HepG2 (cell line): Measurements from ENCODE around the gene C16orf87. TPM values are rescaled to one million over a fixed set of nuclear protein-coding genes. Genes with fewer than 3 reads are reported as not detected.

ENCODE experiments used
- ATAC-seq: fragments of 200-7000 bp; cut with Tn5 transposase; 3 replicates; pipeline ENCODE4 v1.9.1; 2020; ENCODE audit warnings: mild to moderate bottlenecking, moderate library complexity
- BruUV-seq: library from RNA; stranded (reverse); fragments of 400-500 nt; replicated peaks from 2 replicates; lab custom pipeline; 2021; lab: Mats Ljungman, UMichigan
- CTCF ChIA-PET: fragments of 300-600 bp; formaldehyde crosslinking; extraction: SDS; loops from one replicate; lab custom pipeline; 2021; ENCODE audit warnings: low total read pairs, inconsistent platforms, low intra/inter-chr PET ratio; lab: Yijun Ruan, JAX
- POLR2A ChIA-PET: fragments of 350-600 bp; sonication (Branson Sonifier 250); formaldehyde crosslinking; loops from one replicate; lab custom pipeline; 2020; ENCODE audit warnings: antibody characterized with exemption, inconsistent platforms; lab: Yijun Ruan, JAX
- DNase-seq: peaks from one replicate; pipeline ENCODE4 v3.0.0-alpha.2; 2015; ENCODE audit warnings: low spot score
- FAIRE-seq: peaks from 3 replicates; lab custom pipeline; 2011; peaks lifted over from hg19 to GRCh38; lab: Jason Lieb, UNC
- H2AFZ ChIP-seq: one replicate; pipeline ENCODE4 v1.6.1; 2011; ENCODE audit warnings: low read length, inconsistent platforms
- H3K27ac ChIP-seq: fragments of 300-600 bp; 3 replicates; pipeline ENCODE4 v1.8.0; 2011; ENCODE audit warnings: mixed run types, mild to moderate bottlenecking, mixed read lengths, low read length, inconsistent platforms; ENCODE audit not compliant: insufficient read depth; ENCODE audit errors: extremely low read length
- H3K27me3 ChIP-seq, 2 experiments: fragments of 200-600 bp in 1 of 2; 2 replicates in 1 of 2; 3 replicates in 1 of 2; pipeline versions ENCODE4 v1.6.0 to v1.8.0; 2011; ENCODE audit warnings: low read length in 2 of 2, mild to moderate bottlenecking in 2 of 2, moderate library complexity in 2 of 2, inconsistent platforms in 1 of 2; ENCODE audit not compliant: insufficient read depth in 2 of 2, control insufficient read depth in 1 of 2
- H3K36me3 ChIP-seq, 2 experiments: fragments of 200-600 bp in 1 of 2; replicated peaks in 1 of 2; 2 replicates in 1 of 2; 3 replicates in 1 of 2; pipeline versions ENCODE4 v1.5.1 to v1.8.0; 2011; ENCODE audit warnings: low read length in 2 of 2, inconsistent platforms in 1 of 2; ENCODE audit not compliant: insufficient read depth in 2 of 2, control insufficient read depth in 1 of 2
- H3K4me1 ChIP-seq: 2 replicates; pipeline ENCODE4 v1.5.1; 2012; ENCODE audit warnings: low read length, inconsistent platforms; ENCODE audit not compliant: insufficient read depth
- H3K4me2 ChIP-seq: 2 replicates; pipeline ENCODE4 v1.6.0; 2011; ENCODE audit warnings: low read depth, low read length, inconsistent platforms
- H3K4me3 ChIP-seq, 3 experiments: fragments of 200-600 bp in 1 of 3; sonication (generic), shearing (Covaris generic) in 1 of 3; replicated peaks in 1 of 3; 2 replicates each; pipeline ENCODE4 v1.5.1; 2011 to 2016; ENCODE audit warnings: low read length in 3 of 3, inconsistent platforms in 2 of 3, low read depth in 2 of 3, mild to moderate bottlenecking in 2 of 3, control low read depth in 1 of 3, mixed read lengths in 1 of 3; ENCODE audit not compliant: insufficient read depth in 1 of 3
- H3K79me2 ChIP-seq: one replicate; pipeline ENCODE4 v1.6.1; 2011; ENCODE audit warnings: low read length, inconsistent platforms; ENCODE audit not compliant: insufficient read depth
- H3K9ac ChIP-seq: 2 replicates; pipeline ENCODE4 v1.6.0; 2011; ENCODE audit warnings: mild to moderate bottlenecking, low read depth, low read length, inconsistent platforms; ENCODE audit not compliant: insufficient read depth
- H3K9me3 ChIP-seq: 2 replicates; pipeline ENCODE4 v1.5.1; 2012; ENCODE audit warnings: mild to moderate bottlenecking, low read length
- H4K20me1 ChIP-seq: 2 replicates; pipeline ENCODE4 v1.6.0; 2011; ENCODE audit warnings: inconsistent platforms, mild to moderate bottlenecking, low read length, moderate library complexity; ENCODE audit not compliant: insufficient read depth
- FOSL1 ChIP-seq: sonication (generic); formaldehyde crosslinking; IDR thresholded peaks from 2 replicates; pipeline ENCODE4 v1.9.0; 2021; ENCODE audit warnings: missing genetic modification reagents, borderline replicate concordance
- GATA4 ChIP-seq: sonication (generic); IDR thresholded peaks from 2 replicates; pipeline ENCODE4 v1.6.1; 2016; ENCODE audit warnings: antibody characterized with exemption, low read depth, borderline replicate concordance
- JUND ChIP-seq: sonication (generic); formaldehyde crosslinking; IDR thresholded peaks from 2 replicates; pipeline ENCODE4 v1.8.0; 2022; ENCODE audit warnings: mild to moderate bottlenecking, missing genetic modification reagents
- NPAS2 ChIP-seq: sonication (generic); formaldehyde crosslinking; IDR thresholded peaks from 2 replicates; pipeline ENCODE4 v1.8.0; 2022; ENCODE audit warnings: mild to moderate bottlenecking, missing genetic modification reagents, borderline replicate concordance
- THAP11 ChIP-seq: IDR thresholded peaks from 2 replicates; pipeline ENCODE4 v1.6.1; 2016; ENCODE audit warnings: missing biosample characterization, missing genetic modification reagents
- ZFP36L2 ChIP-seq: sonication (generic); formaldehyde crosslinking; IDR thresholded peaks from 2 replicates; pipeline ENCODE4 v1.4.0; 2020; ENCODE audit warnings: missing genetic modification reagents
- ZNF629 ChIP-seq: sonication (generic); formaldehyde crosslinking; conservative IDR thresholded peaks from 2 replicates; pipeline ENCODE4 v1.5.0; 2020; ENCODE audit warnings: missing genetic modification reagents
- WGBS: methylation state at CpG from one replicate; pipeline ENCODE4 v1.1.6; 2017; ENCODE audit warnings: low lambda C conversion rate; 5-methylcytosine and 5-hydroxymethylcytosine counted together
- in situ Hi-C: cut with HindIII; loops from 2 replicates; pipeline ENCODE4 v1.10.0; 2017; ENCODE audit warnings: low pct_unique_long_range_greater_than_20kb; ENCODE audit not compliant: extremely low pct_ligation_motif_present
- intact Hi-C: fragments of 100-400 bp; cut with micrococcal nuclease; formaldehyde crosslinking; loops from one replicate; pipeline ENCODE4 v1.10.0; 2022; ENCODE audit not compliant: unreplicated experiment
- polyA plus RNA-seq, 8 experiments: library from polyadenylated mRNA; depleted of rRNA in 3 of 8; stranded (reverse) in 7 of 8; unstranded in 1 of 8; fragments of >200 nt; fragmentation: Illumina TruSeq in 4 of 8; extraction: Trizol in 4 of 8; gene quantifications; 2 replicates each; pipeline versions ENCODE4 v1.2.1 to v1.2.3, GENCODE V29; 2011 to 2016; ENCODE audit warnings: low read depth in 4 of 8, missing spikeins in 1 of 8, mixed read lengths in 1 of 8; ENCODE audit not compliant: insufficient read depth in 1 of 8
- total RNA-seq, 5 experiments: library from RNA; depleted of rRNA; stranded (reverse); fragments of >200 nt; fragmentation: Illumina TruSeq; extraction: Trizol; gene quantifications; 2 replicates each; pipeline ENCODE4 v1.2.3, GENCODE V29; 2016; ENCODE audit warnings: low read depth in 1 of 5
- TF ChIP-seq, protein P1 (sequence below): IDR thresholded peaks from 2 replicates; pipeline ENCODE4 v1.6.1; 2016; ENCODE audit warnings: low read depth
- TF ChIP-seq, protein P2 (sequence below): IDR thresholded peaks from 2 replicates; pipeline ENCODE4 v1.6.1; 2016; ENCODE audit warnings: low read depth, control low read depth
- TF ChIP-seq, protein P3 (sequence below): IDR thresholded peaks from 2 replicates; pipeline ENCODE4 v1.6.1; 2012; ENCODE audit warnings: low read depth, low read length, improper control_type of control experiment

C16orf87 gene
- total and polyA plus RNA-seq, 2 of the 13 experiments (the other 11 are each of a cell fraction or from before 2014, with no cell fraction given) = 8.6 to 19.5 TPM

DNA sequence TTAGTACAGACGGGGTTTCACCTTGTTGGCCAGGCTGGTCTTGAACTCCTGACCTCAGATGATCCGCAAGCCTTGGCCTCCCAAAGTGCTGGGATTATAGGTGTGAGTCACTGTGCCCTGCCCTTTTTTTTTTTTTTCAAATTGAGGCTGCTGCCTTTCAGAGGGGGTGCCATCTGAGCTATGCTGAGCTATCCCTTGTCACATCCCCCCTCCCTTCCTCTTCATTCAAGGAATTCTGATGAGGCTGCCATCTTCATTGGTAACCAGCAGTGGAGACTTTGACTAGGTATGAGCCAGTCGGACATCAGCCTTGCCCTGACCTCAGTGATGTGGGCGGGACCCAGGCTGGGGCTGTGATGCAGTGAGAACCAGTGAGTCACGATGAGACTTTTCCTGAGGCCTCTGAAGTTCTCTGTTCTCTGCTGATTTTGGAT lies 28.8 kb upstream of the C16orf87 start (continued):
- TF ChIP-seq THAP11 (CRISPR knock-in tag) (peak; percentile 27; the same call in 1 of the 2 replicates), JUND (CRISPR knock-in tag) (no peak)

DNA sequence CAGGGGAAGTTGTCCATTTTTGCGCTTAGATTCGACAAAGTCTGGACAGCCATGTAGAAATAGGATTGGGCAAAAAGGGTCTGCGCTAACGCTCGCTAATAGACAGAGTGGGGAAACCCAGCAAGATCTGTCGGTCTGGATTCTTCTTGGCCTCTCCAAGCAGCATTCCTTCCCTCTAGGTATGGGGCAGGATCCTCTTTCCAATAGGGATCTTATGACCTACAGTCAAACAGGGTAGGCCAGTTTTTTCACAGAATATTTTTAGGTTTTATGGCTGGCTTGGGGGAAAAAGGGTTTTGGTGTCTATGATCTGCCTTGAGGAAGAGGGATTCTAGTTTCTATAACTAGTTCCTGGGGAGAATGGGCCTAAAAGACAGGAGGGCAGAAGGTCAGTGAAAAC lies 27.2 kb upstream of the C16orf87 start:
- in situ Hi-C loops (loop anchor here (5.0 kb wide), 1 partner anchor 49 kb away; no protein-coding TSS in a partner anchor), intact Hi-C loops (no loop called here)
- DNase-seq (no peak), ATAC-seq (no peak), FAIRE-seq (no peak)
- H3K4me2 ChIP-seq = no peak overlapping the region
- no peaks in the 10 kb centered on the region for H4K20me1 ChIP-seq
- TF ChIP-seq NPAS2 (0 out of 2 replicates have a peak, but pooled peaks have one; percentile 36), ZFP36L2 (no peak)
- ChIA-PET CTCF (interaction anchor here (1.0 to 5.4 kb wide), 5 partner anchors 25 to 71 kb away, joined by 3 to 35 read pairs (median 4); no protein-coding TSS in a partner anchor), POLR2A (interaction anchor here (1.0 to 11.9 kb wide), 4 partner anchors 26 to 50 kb away, joined by 4 to 306 read pairs (median 12); partner anchors contain the start of gene GPT2)
- no peak overlapping the region for H2AFZ ChIP-seq
- no peaks in the 10 kb centered on the region for H3K36me3 ChIP-seq
- H3K9me3 ChIP-seq = no peaks in the 10 kb centered on the region
- WGBS = 98% methylated on average over 6 of the region's 6 CpGs
- no peaks in the 10 kb centered on the region for H3K79me2 ChIP-seq
- no peak overlapping the region for H3K27ac ChIP-seq
- no peaks in the 10 kb centered on the region for H3K27me3 ChIP-seq
- no TSS peak for BruUV-seq
- H3K4me3 ChIP-seq = no peak overlapping the region
- peaks cover 88% of the 10 kb centered on the region for H3K4me1 ChIP-seq
- H3K9ac ChIP-seq = no peak overlapping the region

DNA sequence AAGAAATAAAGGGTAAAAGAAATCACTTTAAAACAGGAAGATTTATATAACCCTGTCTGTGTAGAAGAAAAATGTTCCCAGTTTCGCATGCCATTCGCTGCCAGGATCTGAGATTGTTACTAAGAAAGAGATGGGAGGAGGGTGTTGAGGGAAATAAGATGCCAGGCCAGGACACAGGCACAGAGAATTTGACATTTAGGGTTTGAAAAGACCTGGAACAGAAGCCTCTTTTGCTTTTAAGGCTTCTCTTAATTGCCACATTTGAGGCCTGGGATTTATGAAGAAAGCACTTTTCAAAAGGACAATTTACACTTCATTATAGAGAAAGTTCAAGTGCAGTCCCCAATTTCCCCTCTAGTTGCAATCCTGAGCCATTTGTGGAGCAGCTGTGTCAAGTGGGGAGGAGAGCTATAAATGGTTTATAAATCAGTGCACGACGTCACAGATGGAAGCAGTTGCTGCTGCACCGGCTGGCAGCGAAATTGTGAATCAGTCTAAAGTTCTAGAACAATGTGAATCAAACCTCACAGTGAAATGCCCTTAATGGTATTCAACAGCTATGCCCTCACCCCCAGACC lies 26.5 kb upstream of the C16orf87 start:
- Histone ChIP-seq H3K9me3 (no peaks in the 10 kb centered on the region), H3K9ac (no peak overlapping the region), H3K27ac (no peak overlapping the region), H3K27me3 (no peaks in the 10 kb centered on the region), H3K4me3 (no peak overlapping the region), H3K4me2 (no peak overlapping the region), H3K79me2 (no peaks in the 10 kb centered on the region), H3K36me3 (no peaks in the 10 kb centered on the region), H4K20me1 (no peaks in the 10 kb centered on the region), H2AFZ (no peak overlapping the region), H3K4me1 (peaks cover 83% of the 10 kb centered on the region)
- in situ Hi-C loops (loop anchor here (5.0 kb wide), 1 partner anchor 50 kb away; no protein-coding TSS in a partner anchor), intact Hi-C loops (no loop called here)
- FAIRE-seq = no peak
- BruUV-seq = no TSS peak
- WGBS = 74% methylated on average over 6 of the region's 6 CpGs
- ChIA-PET POLR2A (interaction anchor here (0.6 to 11.9 kb wide), 5 partner anchors 27 to 55 kb away, joined by 3 to 306 read pairs (median 7); partner anchors contain the start of gene GPT2), CTCF (interaction anchor here (1.0 to 5.4 kb wide), 4 partner anchors 40 to 72 kb away, joined by 3 to 35 read pairs (median 4); no protein-coding TSS in a partner anchor)
- ATAC-seq = peak; percentile 57
- DNase-seq = peak; percentile 65
- TF ChIP-seq, protein P1, sequence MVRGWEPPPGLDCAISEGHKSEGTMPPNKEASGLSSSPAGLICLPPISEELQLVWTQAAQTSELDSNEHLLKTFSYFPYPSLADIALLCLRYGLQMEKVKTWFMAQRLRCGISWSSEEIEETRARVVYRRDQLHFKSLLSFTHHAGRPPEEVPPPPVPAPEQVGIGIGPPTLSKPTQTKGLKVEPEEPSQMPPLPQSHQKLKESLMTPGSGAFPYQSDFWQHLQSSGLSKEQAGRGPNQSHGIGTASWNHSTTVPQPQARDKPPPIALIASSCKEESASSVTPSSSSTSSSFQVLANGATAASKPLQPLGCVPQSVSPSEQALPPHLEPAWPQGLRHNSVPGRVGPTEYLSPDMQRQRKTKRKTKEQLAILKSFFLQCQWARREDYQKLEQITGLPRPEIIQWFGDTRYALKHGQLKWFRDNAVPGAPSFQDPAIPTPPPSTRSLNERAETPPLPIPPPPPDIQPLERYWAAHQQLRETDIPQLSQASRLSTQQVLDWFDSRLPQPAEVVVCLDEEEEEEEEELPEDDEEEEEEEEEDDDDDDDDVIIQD (CRISPR knock-in tag) = no peak
- TF ChIP-seq, protein P2, sequence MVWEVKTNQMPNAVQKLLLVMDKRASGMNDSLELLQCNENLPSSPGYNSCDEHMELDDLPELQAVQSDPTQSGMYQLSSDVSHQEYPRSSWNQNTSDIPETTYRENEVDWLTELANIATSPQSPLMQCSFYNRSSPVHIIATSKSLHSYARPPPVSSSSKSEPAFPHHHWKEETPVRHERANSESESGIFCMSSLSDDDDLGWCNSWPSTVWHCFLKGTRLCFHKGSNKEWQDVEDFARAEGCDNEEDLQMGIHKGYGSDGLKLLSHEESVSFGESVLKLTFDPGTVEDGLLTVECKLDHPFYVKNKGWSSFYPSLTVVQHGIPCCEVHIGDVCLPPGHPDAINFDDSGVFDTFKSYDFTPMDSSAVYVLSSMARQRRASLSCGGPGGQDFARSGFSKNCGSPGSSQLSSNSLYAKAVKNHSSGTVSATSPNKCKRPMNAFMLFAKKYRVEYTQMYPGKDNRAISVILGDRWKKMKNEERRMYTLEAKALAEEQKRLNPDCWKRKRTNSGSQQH = 0 out of 2 replicates have a peak, but pooled peaks have one; percentile 40
- TF ChIP-seq, protein P3, sequence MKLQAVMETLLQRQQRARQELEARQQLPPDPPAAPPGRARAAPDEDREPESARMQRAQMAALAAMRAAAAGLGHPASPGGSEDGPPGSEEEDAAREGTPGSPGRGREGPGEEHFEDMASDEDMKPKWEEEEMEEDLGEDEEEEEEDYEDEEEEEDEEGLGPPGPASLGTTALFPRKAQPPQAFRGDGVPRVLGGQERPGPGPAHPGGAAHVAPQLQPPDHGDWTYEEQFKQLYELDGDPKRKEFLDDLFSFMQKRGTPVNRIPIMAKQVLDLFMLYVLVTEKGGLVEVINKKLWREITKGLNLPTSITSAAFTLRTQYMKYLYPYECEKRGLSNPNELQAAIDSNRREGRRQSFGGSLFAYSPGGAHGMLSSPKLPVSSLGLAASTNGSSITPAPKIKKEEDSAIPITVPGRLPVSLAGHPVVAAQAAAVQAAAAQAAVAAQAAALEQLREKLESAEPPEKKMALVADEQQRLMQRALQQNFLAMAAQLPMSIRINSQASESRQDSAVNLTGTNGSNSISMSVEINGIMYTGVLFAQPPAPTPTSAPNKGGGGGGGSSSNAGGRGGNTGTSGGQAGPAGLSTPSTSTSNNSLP = peak; percentile 41; the same call in 1 of the 2 replicates
- TF ChIP-seq GATA4 (no peak), ZNF629 (CRISPR knock-in tag) (0 out of 2 replicates have a peak, but pooled peaks have one; percentile 11), FOSL1 (no peak)
